Right atrium auricular region (tissue), 2 donors: ENCODE measurements around the gene KNG1. TPM values are rescaled to one million over a fixed set of nuclear protein-coding genes. Genes with fewer than 3 reads are reported as not detected.

ENCODE experiments used
- DNase-seq: peaks from one replicate; pipeline ENCODE4 v3.0.0-alpha.2; 2019; ENCODE audit warnings: low spot score
- H3K27ac ChIP-seq, 2 donors: fragments of 200-600 bp; sonication (generic); 1 replicate in 1 of 2; 2 replicates in 1 of 2; pipeline ENCODE4 v1.5.1; 2016 to 2019
- H3K27me3 ChIP-seq, 2 donors: fragments of 200-600 bp; sonication (generic); one replicate each; pipeline versions ENCODE4 v1.5.1 to v1.6.0; 2017 to 2019
- H3K36me3 ChIP-seq: fragments of 200-600 bp; sonication (generic); one replicate; pipeline ENCODE4 v1.5.1; 2016
- H3K4me1 ChIP-seq, 2 donors: fragments of 200-600 bp; sonication (generic); one replicate each; pipeline versions ENCODE4 v1.5.1 to v1.6.0; 2017 to 2019
- H3K4me3 ChIP-seq, 2 donors: fragments of 200-600 bp; sonication (generic); 1 replicate in 1 of 2; 2 replicates in 1 of 2; pipeline ENCODE4 v1.5.1; 2017 to 2019; ENCODE audit warnings: mild to moderate bottlenecking in 1 of 2, moderate library complexity in 1 of 2
- H3K9me3 ChIP-seq, 2 donors: fragments of 200-600 bp; sonication (generic); one replicate each; pipeline ENCODE4 v1.5.1; 2019
- total RNA-seq, 2 donors: library from RNA; depleted of rRNA; stranded (reverse); fragments of >200 nt; gene quantifications; one replicate each; pipeline ENCODE4 v1.1.0, GENCODE V29; 2016
- TF ChIP-seq, protein P1 (sequence below), 2 donors: fragments of 200-600 bp; sonication (generic); IDR thresholded peaks; one replicate each; pipeline ENCODE4 v1.5.1; 2019; ENCODE audit warnings: antibody characterized with exemption in 2 of 2

The KNG1 gene
- total RNA-seq, 2 donors from 2014 or later: 0.59 TPM; not detected in 1

GRCh38 chr3:186722457-186722856, 5.3 kb downstream of the KNG1 start:
- Histone ChIP-seq H3K27ac (no peak overlapping the region), H3K4me1 (no peaks in the 10 kb centered on the region), H3K4me3 (no peak overlapping the region), H3K27me3 (no peaks in the 10 kb centered on the region), H3K9me3 (no peaks in the 10 kb centered on the region), H3K36me3 (no peaks in the 10 kb centered on the region)
- DNase-seq: no peak
- TF ChIP-seq, protein P1, sequence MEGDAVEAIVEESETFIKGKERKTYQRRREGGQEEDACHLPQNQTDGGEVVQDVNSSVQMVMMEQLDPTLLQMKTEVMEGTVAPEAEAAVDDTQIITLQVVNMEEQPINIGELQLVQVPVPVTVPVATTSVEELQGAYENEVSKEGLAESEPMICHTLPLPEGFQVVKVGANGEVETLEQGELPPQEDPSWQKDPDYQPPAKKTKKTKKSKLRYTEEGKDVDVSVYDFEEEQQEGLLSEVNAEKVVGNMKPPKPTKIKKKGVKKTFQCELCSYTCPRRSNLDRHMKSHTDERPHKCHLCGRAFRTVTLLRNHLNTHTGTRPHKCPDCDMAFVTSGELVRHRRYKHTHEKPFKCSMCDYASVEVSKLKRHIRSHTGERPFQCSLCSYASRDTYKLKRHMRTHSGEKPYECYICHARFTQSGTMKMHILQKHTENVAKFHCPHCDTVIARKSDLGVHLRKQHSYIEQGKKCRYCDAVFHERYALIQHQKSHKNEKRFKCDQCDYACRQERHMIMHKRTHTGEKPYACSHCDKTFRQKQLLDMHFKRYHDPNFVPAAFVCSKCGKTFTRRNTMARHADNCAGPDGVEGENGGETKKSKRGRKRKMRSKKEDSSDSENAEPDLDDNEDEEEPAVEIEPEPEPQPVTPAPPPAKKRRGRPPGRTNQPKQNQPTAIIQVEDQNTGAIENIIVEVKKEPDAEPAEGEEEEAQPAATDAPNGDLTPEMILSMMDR (IDR thresholded peaks at IDR 0.05): no peak

- no peaks in the 10 kb centered on the region for H3K36me3 ChIP-seq
- no peaks in the 10 kb centered on the region for H3K9me3 ChIP-seq
- no peak overlapping the region for H3K27ac ChIP-seq
- TF ChIP-seq, protein P1 (IDR thresholded peaks at IDR 0.05): no peak
- H3K27me3 ChIP-seq: no peaks in the 10 kb centered on the region
- no peak for DNase-seq
- no peaks in the 10 kb centered on the region for H3K4me1 ChIP-seq
- no peak overlapping the region for H3K4me3 ChIP-seq
These were observed 7.8 kb downstream of the KNG1 start for GRCh38 chr3:186724911-186725310.

DNA sequence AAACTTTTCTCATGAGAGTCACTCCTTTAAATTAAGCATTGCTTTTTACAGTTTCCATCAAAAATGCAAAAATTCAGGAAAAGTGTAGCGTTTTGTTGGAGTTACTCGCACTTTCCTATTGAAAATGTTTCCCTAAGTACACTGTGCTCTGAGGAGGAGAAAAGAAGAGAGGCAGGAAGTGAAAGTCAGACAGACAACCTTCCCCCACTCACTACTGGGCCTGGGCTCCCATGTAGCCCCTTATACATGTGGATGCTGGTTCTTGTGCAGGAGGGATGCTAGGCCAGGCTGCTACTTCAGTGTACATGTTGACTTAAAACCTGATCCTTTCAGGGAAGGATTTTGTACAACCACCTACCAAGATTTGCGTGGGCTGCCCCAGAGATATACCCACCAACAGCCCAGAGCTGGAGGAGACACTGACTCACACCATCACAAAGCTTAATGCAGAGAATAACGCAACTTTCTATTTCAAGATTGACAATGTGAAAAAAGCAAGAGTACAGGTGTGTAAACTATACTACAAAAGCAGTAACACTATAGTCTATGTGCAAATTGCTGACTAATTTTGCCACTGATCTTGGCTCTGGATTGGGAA, 15.1 kb downstream of the KNG1 start:
- H3K27ac ChIP-seq: no peak overlapping the region

GRCh38 chr3:186742618-186743380, 25.6 kb downstream of the KNG1 start:
- Histone ChIP-seq H3K9me3 (no peaks in the 10 kb centered on the region), H3K4me1 (no peaks in the 10 kb centered on the region), H3K27ac (no peak overlapping the region), H3K27me3 (no peaks in the 10 kb centered on the region), H3K36me3 (no peaks in the 10 kb centered on the region), H3K4me3 (no peak overlapping the region)
- no peak for DNase-seq
- TF ChIP-seq, protein P1 (IDR thresholded peaks at IDR 0.05): no peak

More for the DNA sequence above, 15.1 kb downstream of the KNG1 start:
- TF ChIP-seq, protein P1 (IDR thresholded peaks at IDR 0.05): no peak
- DNase-seq: no peak
- Histone ChIP-seq H3K36me3 (no peaks in the 10 kb centered on the region), H3K4me1 (no peaks in the 10 kb centered on the region), H3K27me3 (no peaks in the 10 kb centered on the region), H3K4me3 (no peak overlapping the region), H3K9me3 (no peaks in the 10 kb centered on the region)

GRCh38 chr3:186743666-186744065, 26.5 kb downstream of the KNG1 start:
- DNase-seq: no peak

More at GRCh38 chr3:186743666-186744065, 26.5 kb downstream of the KNG1 start:
- no peaks in the 10 kb centered on the region for H3K27me3 ChIP-seq
- H3K4me3 ChIP-seq: no peak overlapping the region
- no peak overlapping the region for H3K27ac ChIP-seq
- H3K4me1 ChIP-seq: no peaks in the 10 kb centered on the region
- TF ChIP-seq, protein P1 (IDR thresholded peaks at IDR 0.05): no peak
- H3K36me3 ChIP-seq: no peaks in the 10 kb centered on the region
- no peaks in the 10 kb centered on the region for H3K9me3 ChIP-seq
